ENCODE data around the gene BCAS1. TPM values are rescaled to one million over a fixed set of nuclear protein-coding genes. Genes with fewer than 3 reads are reported as not detected.

The BCAS1 gene
- polyA plus RNA-seq, 1 of the 3 experiments (the other 2 are of a cell fraction), result not detected

- TF ChIP-seq, protein P1, sequence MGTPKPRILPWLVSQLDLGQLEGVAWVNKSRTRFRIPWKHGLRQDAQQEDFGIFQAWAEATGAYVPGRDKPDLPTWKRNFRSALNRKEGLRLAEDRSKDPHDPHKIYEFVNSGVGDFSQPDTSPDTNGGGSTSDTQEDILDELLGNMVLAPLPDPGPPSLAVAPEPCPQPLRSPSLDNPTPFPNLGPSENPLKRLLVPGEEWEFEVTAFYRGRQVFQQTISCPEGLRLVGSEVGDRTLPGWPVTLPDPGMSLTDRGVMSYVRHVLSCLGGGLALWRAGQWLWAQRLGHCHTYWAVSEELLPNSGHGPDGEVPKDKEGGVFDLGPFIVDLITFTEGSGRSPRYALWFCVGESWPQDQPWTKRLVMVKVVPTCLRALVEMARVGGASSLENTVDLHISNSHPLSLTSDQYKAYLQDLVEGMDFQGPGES (IDR thresholded peaks at IDR 0.05; ENCODE audit: low read depth, low read length), result no peak
- TF ChIP-seq NFIC (IDR thresholded peaks at IDR 0.05; ENCODE audit: borderline replicate concordance), result no peak
- TF ChIP-seq NRF1 (IDR thresholded peaks at IDR 0.05; ENCODE audit: low read depth, low read length), result no peak
- no peak for TF ChIP-seq TEAD4 (IDR thresholded peaks at IDR 0.05; ENCODE audit: borderline replicate concordance, insufficient read depth)
- no peak for TF ChIP-seq MEF2A (IDR thresholded peaks at IDR 0.05; ENCODE audit: borderline replicate concordance, low read depth)
Measured at GRCh38 chr20:53978497-53978896, 91.9 kb downstream of the BCAS1 start (continued).

- TF ChIP-seq NRF1 (IDR thresholded peaks at IDR 0.05; ENCODE audit: low read depth, low read length) (no peak), TAF1 (IDR thresholded peaks at IDR 0.05; ENCODE audit: borderline replicate concordance, low read depth, low read length) (no peak), NFIC (IDR thresholded peaks at IDR 0.05; ENCODE audit: borderline replicate concordance) (no peak), USF2 (IDR thresholded peaks at IDR 0.05; ENCODE audit: borderline replicate concordance, low read depth, low read length) (no peak), TCF12 (IDR thresholded peaks at IDR 0.05) (no peak), EP300 (IDR thresholded peaks at IDR 0.05; ENCODE audit: borderline replicate concordance in 1 of 2, low read depth in 1 of 2, low read length in 1 of 2) (no peak), GATA2 (CRISPR knock-in tag; IDR thresholded peaks at IDR 0.05) (no peak), CHD2 (IDR thresholded peaks at IDR 0.05; ENCODE audit: low read length, partially characterized antibody) (no peak), CTCF (IDR thresholded peaks at IDR 0.05) (no peak), RAD21 (IDR thresholded peaks at IDR 0.05; ENCODE audit: low read length) (no peak), POLR2AphosphoS5 (IDR thresholded peaks at IDR 0.05; ENCODE audit: low read depth, low read length) (no peak), USF1 (IDR thresholded peaks at IDR 0.05; ENCODE audit: borderline replicate concordance, low read depth) (no peak), EZH2phosphoT487 (IDR thresholded peaks at IDR 0.05; ENCODE audit: borderline replicate concordance, low read depth) (no peak), ZBTB33 (IDR thresholded peaks at IDR 0.05; ENCODE audit: borderline replicate concordance, low read depth) (no peak), FOXM1 (IDR thresholded peaks at IDR 0.05; ENCODE audit: low read depth) (no peak), MAX (IDR thresholded peaks at IDR 0.05; ENCODE audit: low read depth) (no peak), GABPA (IDR thresholded peaks at IDR 0.05; ENCODE audit: low read depth) (no peak)
- Histone ChIP-seq H3K4me2 (no peak overlapping the region), H3K4me3 (ENCODE audit: low read depth in 2 of 2, low read length in 1 of 2) (no peak overlapping the region), H3F3A (replicated peaks; ENCODE audit: insufficient read depth) (no peaks in the 10 kb centered on the region), H3K27me3 (ENCODE audit: insufficient read depth) (no peaks in the 10 kb centered on the region), H3K4me1 (ENCODE audit: control insufficient read depth in 1 of 2, insufficient read depth in 2 of 2, low read depth in 1 of 2, low read length in 1 of 2) (no peaks in the 10 kb centered on the region), H3K9me2 (no peaks in the 10 kb centered on the region), H3K9ac (no peak overlapping the region), H3K36me3 (replicated peaks in 1 of 2; ENCODE audit: control insufficient read depth in 1 of 2, insufficient read depth in 2 of 2, low read length in 1 of 2) (no peaks in the 10 kb centered on the region), H3K79me2 (ENCODE audit: insufficient read depth) (no peaks in the 10 kb centered on the region), H2AFZ (ENCODE audit: low read depth) (no peak overlapping the region), H4K20me1 (ENCODE audit: insufficient read depth) (no peaks in the 10 kb centered on the region), H3K9me3 (no peaks in the 10 kb centered on the region), H3K27ac (ENCODE audit: low read depth in 2 of 2, low read length in 1 of 2) (no peak overlapping the region)
- ChIA-PET CTCF (no interaction called here), POLR2A (no interaction called here)
- DNase-seq, result no peak
- 38% methylated on average over 1 of the region's 1 CpG for WGBS (ENCODE audit: low lambda C conversion rate)
Measured at GRCh38 chr20:53977391-53977790, 93.0 kb downstream of the BCAS1 start.

Data from SK-N-SH (cell line).